GM12878 (cell line): ENCODE data around the gene LIX1. TPM values are rescaled to one million over a fixed set of nuclear protein-coding genes. Genes with fewer than 3 reads are reported as not detected.

Experiments
- ATAC-seq: fragments of 200-7000 bp; cut with Tn5 transposase; 3 replicates; pipeline ENCODE4 v1.9.1; 2020; ENCODE audit warnings: mild to moderate bottlenecking, moderate library complexity
- BruUV-seq: library from RNA; stranded (reverse); fragments of 400-500 nt; replicated peaks from 2 replicates; lab custom pipeline; 2021; lab: Mats Ljungman, UMichigan
- CTCF ChIA-PET: fragments of 300-600 bp; sonication (Branson Sonifier 250); formaldehyde crosslinking; extraction: SDS; loops from one replicate; lab custom pipeline; 2021; ENCODE audit warnings: inconsistent platforms; lab: Yijun Ruan, JAX
- POLR2A ChIA-PET: fragments of 350-600 bp; formaldehyde crosslinking; extraction: SDS; loops from one replicate; lab custom pipeline; 2021; ENCODE audit warnings: inconsistent platforms; lab: Charles Lee
- RAD21 ChIA-PET: fragments of 300-600 bp; sonication (Branson Sonifier 250); formaldehyde crosslinking; loops from one replicate; lab custom pipeline; 2023; ENCODE audit warnings: antibody characterized with exemption; ENCODE audit not compliant: unreplicated experiment; lab: Charles Lee
- SMC1A ChIA-PET: fragments of 300-600 bp; sonication (Branson Sonifier 250); formaldehyde crosslinking; loops from one replicate; lab custom pipeline; 2023; ENCODE audit not compliant: unreplicated experiment, uncharacterized antibody; lab: Charles Lee
- DNase-seq: peaks from one replicate; pipeline ENCODE4 v3.0.0-alpha.2; 2011; ENCODE audit warnings: low read depth, low spot score
- FAIRE-seq: peaks from 3 replicates; lab custom pipeline; 2011; peaks lifted over from hg19 to GRCh38; lab: Jason Lieb, UNC
- H2AFZ ChIP-seq: 2 replicates; pipeline ENCODE4 v1.6.0; 2011; ENCODE audit warnings: low read depth, low read length, control low read depth; ENCODE audit not compliant: control insufficient read depth
- H3K27ac ChIP-seq: 2 replicates; pipeline ENCODE4 v1.5.1; 2011; ENCODE audit warnings: control low read depth; ENCODE audit not compliant: control insufficient read depth, insufficient read depth
- H3K27me3 ChIP-seq, 2 experiments: replicated peaks in 1 of 2; 2 replicates each; pipeline versions ENCODE4 v1.6.0 to v1.6.1; 2011; ENCODE audit warnings: low read length in 1 of 2; ENCODE audit not compliant: control insufficient read depth in 2 of 2, insufficient read depth in 2 of 2
- H3K36me3 ChIP-seq, 2 experiments: 2 replicates each; pipeline ENCODE4 v1.5.1; 2011; ENCODE audit warnings: low read length in 1 of 2; ENCODE audit not compliant: control insufficient read depth in 2 of 2, insufficient read depth in 2 of 2
- H3K4me1 ChIP-seq: 2 replicates; pipeline ENCODE4 v1.6.1; 2011; ENCODE audit warnings: mild to moderate bottlenecking, low read length, moderate library complexity, mixed read lengths; ENCODE audit not compliant: control insufficient read depth, insufficient read depth
- H3K4me2 ChIP-seq: 2 replicates; pipeline ENCODE4 v1.6.0; 2011; ENCODE audit warnings: control low read depth; ENCODE audit not compliant: control insufficient read depth, insufficient read depth
- H3K4me3 ChIP-seq: fragments of 200-600 bp; sonication (generic); 2 replicates; pipeline ENCODE4 v1.5.1; 2016
- H3K79me2 ChIP-seq: 2 replicates; pipeline ENCODE4 v1.6.0; 2011; ENCODE audit warnings: low read length; ENCODE audit not compliant: control insufficient read depth, insufficient read depth
- H3K9ac ChIP-seq: 2 replicates; pipeline ENCODE4 v1.8.0; 2011; ENCODE audit warnings: low read length, control low read depth, mixed read lengths; ENCODE audit not compliant: control insufficient read depth, insufficient read depth
- H3K9me3 ChIP-seq: replicated peaks from 3 replicates; pipeline ENCODE4 v1.5.1; 2011; ENCODE audit warnings: mild to moderate bottlenecking, low read length; ENCODE audit not compliant: control insufficient read depth, insufficient read depth
- H4K20me1 ChIP-seq: 2 replicates; pipeline ENCODE4 v1.6.0; 2011; ENCODE audit not compliant: control insufficient read depth, insufficient read depth
- ASH2L ChIP-seq: fragments of 300-600, 200-600 bp; sonication (generic); IDR thresholded peaks from 2 replicates; pipeline ENCODE4 v1.6.1; 2017; ENCODE audit warnings: low read depth, mild to moderate bottlenecking, borderline replicate concordance
- BACH1 ChIP-seq: fragments of 450-650 bp; IDR thresholded peaks from 2 replicates; pipeline ENCODE4 v1.6.1; 2017; ENCODE audit warnings: mild to moderate bottlenecking, borderline replicate concordance
- CHD1 ChIP-seq: IDR thresholded peaks from 2 replicates; pipeline ENCODE4 v1.6.1; 2012; ENCODE audit warnings: low read depth, low read length, improper control_type of control experiment
- HDGF ChIP-seq: fragments of 450-650 bp; IDR thresholded peaks from 2 replicates; pipeline ENCODE4 v1.6.1; 2016; ENCODE audit warnings: antibody characterized with exemption
- KDM1A ChIP-seq: fragments of 200-600 bp; sonication (generic); IDR thresholded peaks from 2 replicates; pipeline ENCODE4 v1.6.1; 2016; ENCODE audit warnings: borderline replicate concordance
- MTA2 ChIP-seq: fragments of 450-650 bp; IDR thresholded peaks from 2 replicates; pipeline ENCODE4 v1.6.1; 2016; ENCODE audit warnings: low read depth, mild to moderate bottlenecking, moderate library complexity
- NR2C1 ChIP-seq: fragments of 450-650 bp; IDR thresholded peaks from 2 replicates; pipeline ENCODE4 v1.6.1; 2017; ENCODE audit warnings: antibody characterized with exemption, mild to moderate bottlenecking, moderate library complexity
- RAD21 ChIP-seq: IDR thresholded peaks from 2 replicates; pipeline ENCODE4 v1.6.1; 2011; ENCODE audit warnings: mild to moderate bottlenecking, low read depth, low read length, moderate library complexity; ENCODE audit not compliant: insufficient read depth
- SMAD5 ChIP-seq: IDR thresholded peaks from 2 replicates; pipeline ENCODE4 v1.6.1; 2016; ENCODE audit warnings: antibody characterized with exemption, low read depth
- TAF1 ChIP-seq: IDR thresholded peaks from 2 replicates; pipeline ENCODE4 v1.6.1; 2011; ENCODE audit warnings: mild to moderate bottlenecking, low read depth, low read length, borderline replicate concordance
- TBL1XR1 ChIP-seq: IDR thresholded peaks from 2 replicates; pipeline ENCODE4 v1.6.1; 2012; ENCODE audit warnings: low read depth, low read length, improper control_type of control experiment
- WGBS: methylation state at CpG from one replicate; pipeline ENCODE4 v1.1.6; 2016; ENCODE audit warnings: low lambda C conversion rate; ENCODE audit not compliant: insufficient replicate concordance, insufficient coverage; ENCODE audit errors: missing lambda C conversion rate; 5-methylcytosine and 5-hydroxymethylcytosine counted together
- in situ Hi-C: fragments of 300-500 bp; cut with MboI; formaldehyde crosslinking; loops from 9 replicates; pipeline ENCODE4 v1.14.3; 2018; ENCODE audit warnings: mixed read lengths
- intact Hi-C: fragments of 100-400 bp; cut with micrococcal nuclease; formaldehyde crosslinking; loops from one replicate; pipeline ENCODE4 v1.14.2; 2022; ENCODE audit not compliant: unreplicated experiment
- polyA plus RNA-seq, 11 experiments: library from polyadenylated mRNA; depleted of rRNA in 4 of 11; unstranded in 6 of 11; stranded (reverse) in 5 of 11; fragments of >200 nt; fragmentation: Nextera tagmentation in 4 of 11; fragmentation: Illumina TruSeq in 1 of 11; extraction: Ambion mirVana in 4 of 11; extraction: Trizol in 1 of 11; gene quantifications; 1 replicate in 1 of 11; 2 replicates in 10 of 11; pipeline versions ENCODE4 v1.2.1 to v1.2.3, GENCODE V29; 2011 to 2016; ENCODE audit warnings: inconsistent platforms in 2 of 11, missing spikeins in 2 of 11, low read depth in 1 of 11
- total RNA-seq, 4 experiments: library from RNA; depleted of rRNA in 3 of 4; stranded (reverse); fragments of >200 nt in 3 of 4; fragmentation: Illumina TruSeq in 1 of 4; extraction: Trizol in 1 of 4; gene quantifications; 2 replicates each; pipeline versions ENCODE4 v1.2.1 to v1.2.3, GENCODE V29; 2013 to 2021
- TF ChIP-seq, protein P1 (sequence below), 3 experiments: IDR thresholded peaks in 2 of 3; conservative IDR thresholded peaks in 1 of 3; 2 replicates each; pipeline ENCODE4 v1.5.1; 2011; ENCODE audit warnings: low read depth in 3 of 3, low read length in 3 of 3, mild to moderate bottlenecking in 3 of 3, control low read depth in 2 of 3, moderate library complexity in 2 of 3, inconsistent platforms in 1 of 3, mixed read lengths in 1 of 3; ENCODE audit not compliant: control insufficient read depth in 2 of 3, insufficient read depth in 1 of 3; ENCODE audit errors: extremely low read depth in 1 of 3
- TF ChIP-seq, protein P2 (sequence below): fragments of 450-650 bp; IDR thresholded peaks from 2 replicates; pipeline ENCODE4 v1.6.1; 2014; ENCODE audit warnings: mild to moderate bottlenecking
- TF ChIP-seq, protein P3 (sequence below): fragments of 450-650 bp; IDR thresholded peaks from 2 replicates; pipeline ENCODE4 v1.6.1; 2017; ENCODE audit warnings: mild to moderate bottlenecking, moderate library complexity
- TF ChIP-seq, protein P4 (sequence below): IDR thresholded peaks from 2 replicates; pipeline ENCODE4 v1.6.1; 2011; ENCODE audit warnings: borderline replicate concordance, low read depth, mild to moderate bottlenecking, moderate library complexity, low read length; ENCODE audit not compliant: insufficient read depth, poor library complexity, severe bottlenecking

LIX1 gene
- total and polyA plus RNA-seq, 10 of the 15 experiments (the other 5 are each of a cell fraction or from before 2014, with no cell fraction given), result 0.02 to 0.07 (median 0.04) TPM; not detected in 5

DNA sequence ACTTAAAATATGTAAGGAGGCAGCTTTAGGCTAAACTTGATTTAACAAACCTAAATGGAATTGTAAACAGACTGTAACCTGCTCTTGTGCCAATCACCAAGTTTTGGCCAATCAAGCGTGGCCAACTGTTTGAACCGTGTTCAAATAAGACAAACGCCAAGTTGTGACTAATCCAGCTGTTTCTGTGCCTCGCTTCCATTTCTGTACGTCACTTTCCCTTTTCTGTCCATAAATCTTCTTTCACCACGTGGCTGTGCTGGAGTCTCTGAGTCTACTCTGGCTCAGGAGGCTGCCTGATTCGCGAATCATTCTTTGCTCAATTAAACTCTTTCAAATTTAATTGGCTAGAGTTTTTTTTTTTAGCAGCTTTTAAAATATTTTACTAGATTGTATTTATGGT, 71.3 kb downstream of the LIX1 start:
- Histone ChIP-seq H3K27ac (no peak overlapping the region), H3K9me3 (no peaks in the 10 kb centered on the region), H3K9ac (no peak overlapping the region), H3K4me3 (no peak overlapping the region), H3K27me3 (no peaks in the 10 kb centered on the region), H3K36me3 (no peaks in the 10 kb centered on the region), H3K4me1 (no peaks in the 10 kb centered on the region), H3K79me2 (no peaks in the 10 kb centered on the region), H4K20me1 (no peaks in the 10 kb centered on the region), H2AFZ (no peak overlapping the region), H3K4me2 (no peak overlapping the region)
- FAIRE-seq, result no peak
- no peak for ATAC-seq
- 73% methylated on average over 8 of the region's 8 CpGs for WGBS
- POLR2A ChIA-PET, result no interaction called here
- RAD21 ChIA-PET, result no interaction called here
- CTCF ChIA-PET, result interaction anchor here (1.0 to 1.4 kb wide), 2 partner anchors 70 to 90 kb away, joined by 3 to 4 read pairs; no protein-coding TSS in a partner anchor
- intact Hi-C loops (no loop called here), in situ Hi-C loops (no loop called here)
- no peak for DNase-seq
- SMC1A ChIA-PET, result interaction anchor here (0.9 kb wide), 2 partner anchors 60 to 95 kb away, joined by 3 read pairs; no protein-coding TSS in a partner anchor
- BruUV-seq, result no TSS peak
- TF ChIP-seq, protein P1, sequence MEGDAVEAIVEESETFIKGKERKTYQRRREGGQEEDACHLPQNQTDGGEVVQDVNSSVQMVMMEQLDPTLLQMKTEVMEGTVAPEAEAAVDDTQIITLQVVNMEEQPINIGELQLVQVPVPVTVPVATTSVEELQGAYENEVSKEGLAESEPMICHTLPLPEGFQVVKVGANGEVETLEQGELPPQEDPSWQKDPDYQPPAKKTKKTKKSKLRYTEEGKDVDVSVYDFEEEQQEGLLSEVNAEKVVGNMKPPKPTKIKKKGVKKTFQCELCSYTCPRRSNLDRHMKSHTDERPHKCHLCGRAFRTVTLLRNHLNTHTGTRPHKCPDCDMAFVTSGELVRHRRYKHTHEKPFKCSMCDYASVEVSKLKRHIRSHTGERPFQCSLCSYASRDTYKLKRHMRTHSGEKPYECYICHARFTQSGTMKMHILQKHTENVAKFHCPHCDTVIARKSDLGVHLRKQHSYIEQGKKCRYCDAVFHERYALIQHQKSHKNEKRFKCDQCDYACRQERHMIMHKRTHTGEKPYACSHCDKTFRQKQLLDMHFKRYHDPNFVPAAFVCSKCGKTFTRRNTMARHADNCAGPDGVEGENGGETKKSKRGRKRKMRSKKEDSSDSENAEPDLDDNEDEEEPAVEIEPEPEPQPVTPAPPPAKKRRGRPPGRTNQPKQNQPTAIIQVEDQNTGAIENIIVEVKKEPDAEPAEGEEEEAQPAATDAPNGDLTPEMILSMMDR (IDR thresholded peaks at IDR 0.05 in 2 of 3, conservative IDR thresholded peaks at IDR 0.05 in 1 of 3; ENCODE audit: control insufficient read depth in 2 of 3, extremely low read depth in 1 of 3, insufficient read depth in 1 of 3, low read depth in 3 of 3, low read length in 3 of 3), result no peak
- no peak for TF ChIP-seq SMAD5
- no peak for TF ChIP-seq HDGF
- no peak for TF ChIP-seq CHD1
- TF ChIP-seq MTA2, result no peak
- TF ChIP-seq TBL1XR1, result no peak
- TF ChIP-seq BACH1, result no peak
- no peak for TF ChIP-seq RAD21
- TF ChIP-seq, protein P2, sequence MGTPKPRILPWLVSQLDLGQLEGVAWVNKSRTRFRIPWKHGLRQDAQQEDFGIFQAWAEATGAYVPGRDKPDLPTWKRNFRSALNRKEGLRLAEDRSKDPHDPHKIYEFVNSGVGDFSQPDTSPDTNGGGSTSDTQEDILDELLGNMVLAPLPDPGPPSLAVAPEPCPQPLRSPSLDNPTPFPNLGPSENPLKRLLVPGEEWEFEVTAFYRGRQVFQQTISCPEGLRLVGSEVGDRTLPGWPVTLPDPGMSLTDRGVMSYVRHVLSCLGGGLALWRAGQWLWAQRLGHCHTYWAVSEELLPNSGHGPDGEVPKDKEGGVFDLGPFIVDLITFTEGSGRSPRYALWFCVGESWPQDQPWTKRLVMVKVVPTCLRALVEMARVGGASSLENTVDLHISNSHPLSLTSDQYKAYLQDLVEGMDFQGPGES, result no peak
- TF ChIP-seq KDM1A, result no peak
- TF ChIP-seq TAF1, result no peak
- TF ChIP-seq, protein P3, sequence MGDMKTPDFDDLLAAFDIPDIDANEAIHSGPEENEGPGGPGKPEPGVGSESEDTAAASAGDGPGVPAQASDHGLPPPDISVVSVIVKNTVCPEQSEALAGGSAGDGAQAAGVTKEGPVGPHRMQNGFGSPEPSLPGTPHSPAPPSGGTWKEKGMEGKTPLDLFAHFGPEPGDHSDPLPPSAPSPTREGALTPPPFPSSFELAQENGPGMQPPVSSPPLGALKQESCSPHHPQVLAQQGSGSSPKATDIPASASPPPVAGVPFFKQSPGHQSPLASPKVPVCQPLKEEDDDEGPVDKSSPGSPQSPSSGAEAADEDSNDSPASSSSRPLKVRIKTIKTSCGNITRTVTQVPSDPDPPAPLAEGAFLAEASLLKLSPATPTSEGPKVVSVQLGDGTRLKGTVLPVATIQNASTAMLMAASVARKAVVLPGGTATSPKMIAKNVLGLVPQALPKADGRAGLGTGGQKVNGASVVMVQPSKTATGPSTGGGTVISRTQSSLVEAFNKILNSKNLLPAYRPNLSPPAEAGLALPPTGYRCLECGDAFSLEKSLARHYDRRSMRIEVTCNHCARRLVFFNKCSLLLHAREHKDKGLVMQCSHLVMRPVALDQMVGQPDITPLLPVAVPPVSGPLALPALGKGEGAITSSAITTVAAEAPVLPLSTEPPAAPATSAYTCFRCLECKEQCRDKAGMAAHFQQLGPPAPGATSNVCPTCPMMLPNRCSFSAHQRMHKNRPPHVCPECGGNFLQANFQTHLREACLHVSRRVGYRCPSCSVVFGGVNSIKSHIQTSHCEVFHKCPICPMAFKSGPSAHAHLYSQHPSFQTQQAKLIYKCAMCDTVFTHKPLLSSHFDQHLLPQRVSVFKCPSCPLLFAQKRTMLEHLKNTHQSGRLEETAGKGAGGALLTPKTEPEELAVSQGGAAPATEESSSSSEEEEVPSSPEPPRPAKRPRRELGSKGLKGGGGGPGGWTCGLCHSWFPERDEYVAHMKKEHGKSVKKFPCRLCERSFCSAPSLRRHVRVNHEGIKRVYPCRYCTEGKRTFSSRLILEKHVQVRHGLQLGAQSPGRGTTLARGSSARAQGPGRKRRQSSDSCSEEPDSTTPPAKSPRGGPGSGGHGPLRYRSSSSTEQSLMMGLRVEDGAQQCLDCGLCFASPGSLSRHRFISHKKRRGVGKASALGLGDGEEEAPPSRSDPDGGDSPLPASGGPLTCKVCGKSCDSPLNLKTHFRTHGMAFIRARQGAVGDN, result no peak
- no peak for TF ChIP-seq NR2C1
- TF ChIP-seq, protein P4, sequence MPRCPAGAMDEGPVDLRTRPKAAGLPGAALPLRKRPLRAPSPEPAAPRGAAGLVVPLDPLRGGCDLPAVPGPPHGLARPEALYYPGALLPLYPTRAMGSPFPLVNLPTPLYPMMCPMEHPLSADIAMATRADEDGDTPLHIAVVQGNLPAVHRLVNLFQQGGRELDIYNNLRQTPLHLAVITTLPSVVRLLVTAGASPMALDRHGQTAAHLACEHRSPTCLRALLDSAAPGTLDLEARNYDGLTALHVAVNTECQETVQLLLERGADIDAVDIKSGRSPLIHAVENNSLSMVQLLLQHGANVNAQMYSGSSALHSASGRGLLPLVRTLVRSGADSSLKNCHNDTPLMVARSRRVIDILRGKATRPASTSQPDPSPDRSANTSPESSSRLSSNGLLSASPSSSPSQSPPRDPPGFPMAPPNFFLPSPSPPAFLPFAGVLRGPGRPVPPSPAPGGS, result no peak
- TF ChIP-seq ASH2L, result no peak
